Uterus (tissue), 2 donors: ENCODE data around the gene MFSD2A.

Experiments used
- POLR2A ChIP-seq, 2 donors: fragments of 450-650 bp; IDR thresholded peaks; one replicate each; pipeline ENCODE4 v1.6.1; 2016; ENCODE audit warnings: antibody characterized with exemption in 2 of 2, mild to moderate bottlenecking in 1 of 2, moderate library complexity in 1 of 2
- TF ChIP-seq, protein P1 (sequence below), 4 experiments: fragments of 200-600 bp in 2 of 4; fragments of 450-650 bp in 2 of 4; sonication (generic) in 2 of 4; IDR thresholded peaks; one replicate each; pipeline ENCODE4 v1.5.1; 2016 to 2019; ENCODE audit warnings: antibody characterized with exemption in 4 of 4, mild to moderate bottlenecking in 2 of 4, moderate library complexity in 1 of 4

DNA sequence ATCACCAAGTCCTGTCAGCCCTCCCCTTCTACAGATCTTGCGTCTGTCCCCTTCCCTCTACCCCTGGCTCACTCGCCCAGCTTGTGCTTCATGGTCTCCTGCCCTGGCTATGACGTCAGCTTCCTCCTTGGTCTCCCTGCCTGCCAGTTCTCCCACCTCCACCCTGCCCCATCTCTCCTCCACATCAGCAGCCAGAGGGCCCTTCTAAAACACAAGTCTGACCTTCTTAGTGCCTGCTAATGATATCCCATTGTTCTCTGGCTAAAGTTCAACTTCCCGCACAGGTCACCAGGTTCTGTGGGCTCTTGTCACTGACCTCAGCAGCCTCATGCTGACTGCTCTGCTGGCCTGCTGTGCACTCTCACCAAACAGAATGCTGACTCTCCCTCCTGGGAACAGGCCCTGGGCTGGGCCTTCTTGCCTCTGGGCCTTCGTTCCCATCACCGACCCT, 28.6 kb upstream of the MFSD2A start:
- TF ChIP-seq POLR2A (IDR thresholded peaks at IDR 0.05): no peak
- TF ChIP-seq, protein P1, sequence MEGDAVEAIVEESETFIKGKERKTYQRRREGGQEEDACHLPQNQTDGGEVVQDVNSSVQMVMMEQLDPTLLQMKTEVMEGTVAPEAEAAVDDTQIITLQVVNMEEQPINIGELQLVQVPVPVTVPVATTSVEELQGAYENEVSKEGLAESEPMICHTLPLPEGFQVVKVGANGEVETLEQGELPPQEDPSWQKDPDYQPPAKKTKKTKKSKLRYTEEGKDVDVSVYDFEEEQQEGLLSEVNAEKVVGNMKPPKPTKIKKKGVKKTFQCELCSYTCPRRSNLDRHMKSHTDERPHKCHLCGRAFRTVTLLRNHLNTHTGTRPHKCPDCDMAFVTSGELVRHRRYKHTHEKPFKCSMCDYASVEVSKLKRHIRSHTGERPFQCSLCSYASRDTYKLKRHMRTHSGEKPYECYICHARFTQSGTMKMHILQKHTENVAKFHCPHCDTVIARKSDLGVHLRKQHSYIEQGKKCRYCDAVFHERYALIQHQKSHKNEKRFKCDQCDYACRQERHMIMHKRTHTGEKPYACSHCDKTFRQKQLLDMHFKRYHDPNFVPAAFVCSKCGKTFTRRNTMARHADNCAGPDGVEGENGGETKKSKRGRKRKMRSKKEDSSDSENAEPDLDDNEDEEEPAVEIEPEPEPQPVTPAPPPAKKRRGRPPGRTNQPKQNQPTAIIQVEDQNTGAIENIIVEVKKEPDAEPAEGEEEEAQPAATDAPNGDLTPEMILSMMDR (IDR thresholded peaks at IDR 0.05): no peak
